RWPE1 (cell line): ENCODE results near the gene DNALI1.

ENCODE experiments used
- CTCF ChIA-PET: fragments of 350-600 bp; sonication (Branson Sonifier 250); formaldehyde crosslinking; extraction: SDS; loops from one replicate; lab custom pipeline; 2021; lab: Yijun Ruan, JAX
- POLR2A ChIA-PET: fragments of 400-600 bp; formaldehyde crosslinking; extraction: SDS; loops from one replicate; lab custom pipeline; 2020; ENCODE audit warnings: antibody characterized with exemption; ENCODE audit not compliant: low non-redundant PET; lab: Yijun Ruan, JAX
- DNase-seq: peaks from one replicate; pipeline ENCODE4 v3.0.0; 2012; ENCODE audit warnings: low spot score
- H3K27ac ChIP-seq: fragments of 450-650 bp; 2 replicates; pipeline ENCODE4 v1.5.1; 2017
- TF ChIP-seq, protein P1 (sequence below): fragments of 450-650 bp; conservative IDR thresholded peaks from 2 replicates; pipeline ENCODE4 v1.5.1; 2017; ENCODE audit warnings: low read depth, mild to moderate bottlenecking

DNALI1 gene

DNA sequence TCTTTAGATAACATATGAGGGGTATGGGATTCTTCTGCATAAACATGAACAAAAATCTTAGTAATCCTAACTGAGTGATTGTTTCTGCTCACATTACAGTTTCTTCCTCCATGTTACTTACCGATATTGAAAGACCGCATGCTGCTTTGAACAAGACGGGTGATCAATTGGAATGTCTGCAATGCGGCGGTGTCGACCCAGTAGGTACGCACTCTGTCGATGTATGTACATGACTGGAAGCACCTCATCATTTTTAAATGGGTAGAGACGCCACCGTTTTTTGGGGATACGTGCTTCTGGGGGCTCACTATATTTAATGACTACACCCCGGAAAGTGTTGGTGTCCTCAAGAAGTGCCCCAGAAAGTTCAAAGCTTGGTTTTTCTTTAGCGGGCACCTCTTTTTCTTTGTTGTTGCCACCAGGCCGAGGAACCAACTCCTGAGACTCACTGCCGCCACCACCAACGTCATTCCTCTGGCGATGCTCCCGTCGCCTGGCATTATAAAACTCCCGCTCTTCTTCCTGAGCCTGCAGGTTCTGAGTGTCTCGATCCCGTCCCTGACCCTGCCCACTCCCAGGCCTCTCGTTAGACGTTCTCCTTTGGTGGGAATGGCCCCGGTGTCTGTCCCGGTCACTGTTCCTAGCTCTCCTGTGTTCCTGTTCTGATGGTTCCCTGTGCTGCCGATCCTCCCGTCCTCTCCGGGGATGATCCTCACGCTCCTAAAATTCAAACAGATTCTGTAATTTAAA is 16.5 kb upstream of the DNALI1 start:
- TF ChIP-seq, protein P1, sequence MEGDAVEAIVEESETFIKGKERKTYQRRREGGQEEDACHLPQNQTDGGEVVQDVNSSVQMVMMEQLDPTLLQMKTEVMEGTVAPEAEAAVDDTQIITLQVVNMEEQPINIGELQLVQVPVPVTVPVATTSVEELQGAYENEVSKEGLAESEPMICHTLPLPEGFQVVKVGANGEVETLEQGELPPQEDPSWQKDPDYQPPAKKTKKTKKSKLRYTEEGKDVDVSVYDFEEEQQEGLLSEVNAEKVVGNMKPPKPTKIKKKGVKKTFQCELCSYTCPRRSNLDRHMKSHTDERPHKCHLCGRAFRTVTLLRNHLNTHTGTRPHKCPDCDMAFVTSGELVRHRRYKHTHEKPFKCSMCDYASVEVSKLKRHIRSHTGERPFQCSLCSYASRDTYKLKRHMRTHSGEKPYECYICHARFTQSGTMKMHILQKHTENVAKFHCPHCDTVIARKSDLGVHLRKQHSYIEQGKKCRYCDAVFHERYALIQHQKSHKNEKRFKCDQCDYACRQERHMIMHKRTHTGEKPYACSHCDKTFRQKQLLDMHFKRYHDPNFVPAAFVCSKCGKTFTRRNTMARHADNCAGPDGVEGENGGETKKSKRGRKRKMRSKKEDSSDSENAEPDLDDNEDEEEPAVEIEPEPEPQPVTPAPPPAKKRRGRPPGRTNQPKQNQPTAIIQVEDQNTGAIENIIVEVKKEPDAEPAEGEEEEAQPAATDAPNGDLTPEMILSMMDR: no peak
- no peak overlapping the region for H3K27ac ChIP-seq
- POLR2A ChIA-PET: no interaction called here
- no peak for DNase-seq
- CTCF ChIA-PET: no interaction called here

DNA sequence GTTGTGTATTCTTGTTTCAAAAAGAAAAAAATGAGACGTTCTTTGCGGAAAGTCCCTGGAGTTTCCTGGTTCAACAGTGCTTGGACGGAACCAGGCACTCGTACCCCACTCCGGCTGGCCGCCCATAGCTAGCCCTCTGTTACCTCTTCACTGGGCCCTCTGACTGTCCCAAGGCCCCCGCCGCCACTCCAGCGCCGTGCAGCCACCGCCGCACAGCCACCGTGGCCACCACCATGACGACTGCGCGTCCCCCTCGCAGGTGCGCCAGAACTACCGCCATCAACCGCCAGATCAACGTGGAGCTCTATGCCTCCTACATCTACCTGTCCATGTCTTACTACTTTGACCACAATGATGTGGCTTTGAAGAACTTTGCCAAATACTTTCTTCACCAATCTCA is 12.2 kb upstream of the DNALI1 start:
- TF ChIP-seq, protein P1: no peak
- DNase-seq: no peak
- ChIA-PET POLR2A (no interaction called here), CTCF (no interaction called here)
- H3K27ac ChIP-seq: no peak overlapping the region

DNA sequence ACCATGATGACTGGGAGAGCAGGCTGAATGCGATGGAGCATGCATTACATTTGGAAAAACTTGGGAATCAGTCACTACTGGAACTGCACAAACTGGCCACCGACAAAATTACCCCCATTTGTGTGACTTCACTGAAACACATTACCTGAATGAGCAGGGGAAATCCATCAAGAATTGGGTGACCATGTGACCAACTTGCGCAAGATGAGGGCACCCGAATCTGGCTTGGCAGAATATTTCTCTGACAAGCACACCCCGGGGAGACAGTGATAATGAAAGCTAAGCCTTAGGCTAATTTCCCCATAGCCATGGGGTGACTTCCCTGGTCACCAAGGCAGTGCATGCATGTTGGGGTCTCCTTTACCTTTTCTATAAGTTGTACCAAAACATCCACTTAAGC is 11.7 kb upstream of the DNALI1 start:
- DNase-seq: no peak
- ChIA-PET CTCF (no interaction called here), POLR2A (no interaction called here)
- TF ChIP-seq, protein P1: no peak
- no peak overlapping the region for H3K27ac ChIP-seq

DNA sequence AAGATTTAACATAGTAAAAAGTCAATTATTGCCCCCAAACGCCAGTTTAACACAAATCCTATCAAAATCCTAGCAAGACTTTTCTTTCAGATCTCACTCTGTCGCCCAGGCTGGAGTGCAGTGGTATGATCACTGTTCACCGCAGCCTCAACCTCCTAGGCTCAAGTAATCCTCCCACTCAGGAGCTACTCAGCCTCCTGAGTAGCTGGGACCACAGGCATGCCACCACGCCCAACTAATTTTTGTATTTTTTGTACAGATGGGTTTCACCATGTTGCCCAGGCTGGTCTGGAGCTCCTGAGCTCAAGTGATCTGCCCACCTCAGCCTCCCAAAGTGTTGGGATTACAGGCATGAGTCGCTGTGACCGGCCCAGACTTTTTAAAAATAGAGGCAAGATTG is 7.4 kb upstream of the DNALI1 start:
- POLR2A ChIA-PET: no interaction called here
- CTCF ChIA-PET: interaction anchor here (0.7 kb wide), 1 partner anchor 62 kb away, joined by 5 read pairs; no protein-coding TSS in a partner anchor
- DNase-seq: no peak
- TF ChIP-seq, protein P1: no peak
- H3K27ac ChIP-seq: no peak overlapping the region

DNA sequence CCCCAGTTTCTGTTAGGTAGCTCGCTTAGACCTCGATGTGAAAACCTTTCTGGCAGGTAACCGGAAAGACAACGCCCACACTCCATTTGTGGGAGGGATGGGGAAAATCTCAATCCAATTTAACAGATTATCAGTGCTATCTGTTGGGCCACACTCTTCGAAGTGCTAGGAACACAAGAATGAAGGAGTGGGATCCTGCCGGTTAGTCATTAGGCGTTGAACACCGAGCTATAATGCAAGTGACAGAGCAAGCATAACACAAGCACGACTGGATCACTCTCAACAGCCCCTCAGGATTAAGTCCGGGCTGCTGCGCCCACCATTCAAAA is 3.2 kb upstream of the DNALI1 start:
- ChIA-PET POLR2A (no interaction called here), CTCF (interaction anchor here (0.7 kb wide), 1 partner anchor 836 kb away, joined by 3 read pairs; no protein-coding TSS in a partner anchor)
- DNase-seq: no peak
- peak overlapping the region; percentile 79 for H3K27ac ChIP-seq
- TF ChIP-seq, protein P1: no peak

DNA sequence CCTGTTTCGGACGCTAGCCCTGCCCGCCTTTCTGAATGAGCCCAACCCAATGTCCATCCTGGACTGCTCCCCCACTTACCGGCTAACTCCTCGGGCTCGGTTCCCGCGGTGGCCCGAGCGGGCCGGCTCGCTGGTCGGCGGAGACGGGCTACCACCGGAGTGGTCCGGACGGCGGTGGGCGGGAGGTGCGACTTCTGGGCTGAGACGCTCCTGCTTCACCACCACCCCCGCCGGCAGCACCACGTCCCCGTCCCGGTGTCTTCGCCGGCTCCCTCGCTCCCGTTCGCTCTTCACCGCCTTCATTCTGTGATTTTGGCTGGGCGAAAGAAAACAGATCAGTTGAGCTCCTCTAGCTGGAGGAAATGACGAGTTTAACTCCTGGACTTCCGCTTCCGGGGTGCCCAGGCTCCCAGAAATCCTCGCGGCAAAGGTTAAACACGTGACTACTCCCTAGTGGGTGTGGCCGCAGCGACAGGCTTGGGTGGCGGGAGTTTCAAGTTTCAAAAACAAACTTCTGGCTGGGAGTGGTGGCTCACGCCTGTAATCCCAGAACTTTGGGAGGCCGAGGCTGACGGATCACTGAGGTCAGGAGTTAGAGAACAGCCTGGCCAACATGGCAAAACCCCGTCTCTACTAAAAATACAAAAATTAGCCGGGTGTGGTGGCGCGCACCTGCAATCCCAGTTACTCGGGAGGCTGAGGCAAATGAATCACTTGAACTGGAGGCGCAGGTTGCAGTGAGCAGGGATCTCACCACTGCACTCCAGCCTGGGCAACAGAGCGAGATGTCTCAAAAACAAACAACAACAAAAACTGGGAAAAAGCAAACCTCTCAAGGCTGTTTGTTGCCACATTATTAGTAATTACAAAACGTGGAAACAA is 2.6 kb upstream of the DNALI1 start, which contains the start of gene SNIP1:
Gene SNIP1 (minus strand): TSS at position 367 of the 882 bp plus-strand sequence. CDS start 64 bp downstream, at position 303.
- ChIA-PET CTCF (interaction anchor here (0.7 kb wide), 1 partner anchor 837 kb away, joined by 3 read pairs; no protein-coding TSS in a partner anchor), POLR2A (interaction anchor here (0.6 kb wide), 2 partner anchors 10 to 100 kb away, joined by 3 to 5 read pairs; no protein-coding TSS in a partner anchor)
- TF ChIP-seq, protein P1: no peak
- DNase-seq: peak; percentile 96
- H3K27ac ChIP-seq: peak within 1 kb of the TSS; percentile 79
